Spleen (tissue), 11 donors: ENCODE results near the gene TBC1D21. TPM values are rescaled to one million over a fixed set of nuclear protein-coding genes. Genes with fewer than 3 reads are reported as not detected.

Experiments
- DNase-seq: peaks from one replicate; pipeline ENCODE4 v3.0.0-alpha.2; 2020
- H3K27ac ChIP-seq, 8 donors: fragments of 200-600 bp; sonication (generic) in 7 of 8; 1 replicate in 4 of 8; 2 replicates in 4 of 8; pipeline versions ENCODE4 v1.5.0 to v1.8.0; 2016 to 2021; ENCODE audit warnings: inconsistent platforms in 4 of 8, mild to moderate bottlenecking in 4 of 8, moderate library complexity in 1 of 8
- H3K27me3 ChIP-seq, 7 donors: fragments of 200-600 bp; sonication (generic) in 6 of 7; replicated peaks in 1 of 7; 1 replicate in 4 of 7; 2 replicates in 3 of 7; pipeline versions ENCODE4 v1.5.0 to v1.8.0; 2016 to 2021; ENCODE audit warnings: inconsistent platforms in 3 of 7, mild to moderate bottlenecking in 1 of 7
- H3K36me3 ChIP-seq, 6 donors: fragments of 200-600 bp; sonication (generic) in 5 of 6; 1 replicate in 4 of 6; 2 replicates in 2 of 6; pipeline versions ENCODE4 v1.5.0 to v1.8.0; 2016 to 2021; ENCODE audit warnings: inconsistent platforms in 2 of 6
- H3K4me1 ChIP-seq, 6 donors: fragments of 200-600 bp; sonication (generic) in 5 of 6; 1 replicate in 3 of 6; 2 replicates in 3 of 6; pipeline versions ENCODE4 v1.5.0 to v1.8.0; 2016 to 2021; ENCODE audit warnings: inconsistent platforms in 3 of 6
- H3K4me3 ChIP-seq, 8 donors: fragments of 200-600 bp; sonication (generic) in 7 of 8; 1 replicate in 4 of 8; 2 replicates in 4 of 8; pipeline versions ENCODE4 v1.5.0 to v1.8.0; 2016 to 2021; ENCODE audit warnings: inconsistent platforms in 4 of 8, mild to moderate bottlenecking in 4 of 8, moderate library complexity in 2 of 8
- H3K9me3 ChIP-seq, 8 donors: fragments of 200-600 bp; sonication (generic) in 7 of 8; 1 replicate in 4 of 8; 2 replicates in 4 of 8; pipeline versions ENCODE4 v1.5.0 to v1.8.0; 2016 to 2021; ENCODE audit warnings: inconsistent platforms in 4 of 8
- CTCF ChIP-seq, 11 experiments: fragments of 200-600 bp in 7 of 11; fragments of 450-650 bp in 4 of 11; sonication (generic) in 4 of 11; IDR thresholded peaks in 8 of 11; conservative IDR thresholded peaks in 3 of 11; 1 replicate in 7 of 11; 2 replicates in 4 of 11; pipeline versions ENCODE4 v1.4.0 to v1.8.0; 2016 to 2021; ENCODE audit warnings: antibody characterized with exemption in 11 of 11, inconsistent platforms in 4 of 11, mild to moderate bottlenecking in 1 of 11
- POLR2A ChIP-seq, 3 donors: fragments of 450-650 bp; IDR thresholded peaks; one replicate each; pipeline ENCODE4 v1.5.1; 2017; ENCODE audit warnings: antibody characterized with exemption in 3 of 3, mild to moderate bottlenecking in 1 of 3
- POLR2AphosphoS5 ChIP-seq, 3 donors: sonication (generic); formaldehyde crosslinking; IDR thresholded peaks; one replicate each; pipeline ENCODE4 v1.5.1; 2017; ENCODE audit warnings: antibody characterized with exemption in 3 of 3
- WGBS, 5 donors: extraction: QIAGEN DNeasy Blood & Tissue Kit in 3 of 5; methylation state at CpG; one replicate each; pipeline versions ENCODE4 v1.1.5 to v1.1.7; 2013 to 2018; 5-methylcytosine and 5-hydroxymethylcytosine counted together
- intact Hi-C: fragments of 100-400 bp; cut with DNase I; formaldehyde crosslinking; loops from one replicate; pipeline ENCODE4 v1.15.0; 2023; ENCODE audit warnings: low total_unique reads
- polyA plus RNA-seq, 3 donors: library from polyadenylated mRNA; stranded (reverse); fragments of 200-250 nt; gene quantifications; one replicate each; pipeline ENCODE4 v1.2.1, GENCODE V29; 2013
- total RNA-seq, 7 donors: library from RNA; depleted of rRNA in 3 of 7; stranded (reverse); fragments of >200 nt in 3 of 7; fragmentation: NEBNext Ultra II Directional in 4 of 7; extraction: Animal tissue kit (Norgen Biotek cat#: 25700) in 4 of 7; gene quantifications; one replicate each; pipeline versions ENCODE4 v1.1.0 to v1.2.1, GENCODE V29; 2016 to 2021
- donor health status: healthy with polysubstance abuse.
- donor health status: DM: no; HTN: no; CAD: no; lungs with moderate emphysema.
- donor health status: DM: no; HTN: no; CAD: no.
- donor health status: Bipolar disorder and iron deficiency.
- donor health status: healthy.
- donor health status: DM: no; HTN: no; CAD: no.
- donor health status: DM: yes; HTN: yes; CAD: no.

TBC1D21 gene
- total and polyA plus RNA-seq, 10 donors = not detected

DNA sequence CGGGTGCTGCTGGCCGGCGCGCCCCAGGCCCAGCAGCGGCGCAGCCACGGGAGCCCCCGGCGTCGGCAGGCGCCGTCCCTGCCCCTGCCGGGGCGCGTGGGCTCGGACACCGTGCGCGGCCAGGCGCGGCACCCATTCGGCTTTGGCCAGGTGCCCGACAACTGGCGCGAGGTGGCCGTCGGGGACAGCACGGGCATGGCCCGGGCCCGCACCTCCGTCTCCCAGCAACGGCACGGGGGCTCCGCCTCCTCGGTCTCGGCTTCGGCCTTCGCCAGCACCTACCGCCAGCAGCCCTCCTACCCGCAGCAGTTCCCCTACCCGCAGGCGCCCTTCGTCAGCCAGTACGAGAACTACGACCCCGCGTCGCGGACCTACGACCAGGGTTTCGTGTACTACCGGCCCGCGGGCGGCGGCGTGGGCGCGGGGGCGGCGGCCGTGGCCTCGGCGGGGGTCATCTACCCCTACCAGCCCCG lies 53.7 kb downstream of the TBC1D21 start:
- no peak for TF ChIP-seq CTCF (IDR thresholded peaks at IDR 0.05 in 8 of 11, conservative IDR thresholded peaks at IDR 0.05 in 3 of 11)
- TF ChIP-seq POLR2A (IDR thresholded peaks at IDR 0.05) = no peak
- peak in 1 of 3 donors; percentile 51 for TF ChIP-seq POLR2AphosphoS5 (IDR thresholded peaks at IDR 0.05)
- intact Hi-C loops = no loop called here
- peak overlapping the region; percentile 41 to 85 (median 55) for H3K4me3 ChIP-seq
- H3K27ac ChIP-seq = peak overlapping the region; percentile 35 to 88 (median 76)
- WGBS, 5 donors = 0 to 3% (median 2%) methylated on average over 2 to 65 of the region's 65 CpGs; no CpG with 5 or more reads in 1 of the 5 donors
- H3K9me3 ChIP-seq = no peaks in the 10 kb centered on the region
- peak; percentile 91 for DNase-seq
- peaks cover 16 to 93% (median 56%) of the 10 kb centered on the region in 6 donors for H3K4me1 ChIP-seq
- H3K36me3 ChIP-seq = no peaks in the 10 kb centered on the region
- H3K27me3 ChIP-seq = peaks cover 0 to 65% (median 17%) of the 10 kb centered on the region in 7 donors

DNA sequence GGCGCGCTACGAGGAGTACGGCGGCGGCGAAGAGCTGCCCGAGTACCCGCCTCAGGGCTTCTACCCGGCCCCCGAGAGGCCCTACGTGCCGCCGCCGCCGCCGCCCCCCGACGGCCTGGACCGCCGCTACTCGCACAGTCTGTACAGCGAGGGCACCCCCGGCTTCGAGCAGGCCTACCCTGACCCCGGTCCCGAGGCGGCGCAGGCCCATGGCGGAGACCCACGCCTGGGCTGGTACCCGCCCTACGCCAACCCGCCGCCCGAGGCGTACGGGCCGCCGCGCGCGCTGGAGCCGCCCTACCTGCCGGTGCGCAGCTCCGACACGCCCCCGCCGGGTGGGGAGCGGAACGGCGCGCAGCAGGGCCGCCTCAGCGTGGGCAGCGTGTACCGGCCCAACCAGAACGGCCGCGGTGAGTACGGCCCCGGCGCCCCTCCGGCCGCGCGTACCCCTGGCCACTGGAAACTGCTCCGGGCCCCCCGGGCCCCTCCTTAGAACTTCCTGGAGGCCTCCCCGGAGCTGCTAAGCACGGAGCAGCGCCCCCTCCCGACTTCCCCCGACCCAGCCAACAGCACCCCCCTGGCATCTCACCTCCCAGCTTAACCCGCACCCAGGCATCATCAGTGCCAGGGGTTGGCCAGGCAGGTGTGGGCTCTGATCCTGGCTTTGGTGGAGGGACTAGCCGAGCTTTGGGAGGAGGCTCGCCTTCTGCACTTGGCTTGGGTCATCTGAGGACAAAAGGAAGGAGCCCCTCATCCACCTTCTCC lies 54.3 kb downstream of the TBC1D21 start:
- Histone ChIP-seq H3K27ac (peak overlapping the region; percentile 35 to 88 (median 76)), H3K9me3 (no peaks in the 10 kb centered on the region), H3K4me3 (peak overlapping the region; percentile 41 to 85 (median 55)), H3K27me3 (peaks cover 0 to 68% (median 17%) of the 10 kb centered on the region in 7 donors), H3K36me3 (no peaks in the 10 kb centered on the region), H3K4me1 (peaks cover 12 to 86% (median 51%) of the 10 kb centered on the region in 6 donors)
- WGBS, 5 donors = 1 to 3% (median 1%) methylated on average over 15 to 78 of the region's 78 CpGs
- DNase-seq = peak; percentile 95
- TF ChIP-seq POLR2A (IDR thresholded peaks at IDR 0.05) (no peak), POLR2AphosphoS5 (IDR thresholded peaks at IDR 0.05) (peak in 2 of 3 donors; percentile 35 to 48), CTCF (IDR thresholded peaks at IDR 0.05 in 8 of 11, conservative IDR thresholded peaks at IDR 0.05 in 3 of 11) (peak in 9 of 11 experiments; percentile 14 to 73 (median 55))
- intact Hi-C loops = no loop called here

- 76 to 91% (median 84%) methylated on average over 3 of the region's 3 CpGs for WGBS, 5 donors
- Histone ChIP-seq H3K4me1 (peaks cover 12 to 81% (median 48%) of the 10 kb centered on the region in 6 donors), H3K27me3 (peaks cover 0 to 73% (median 17%) of the 10 kb centered on the region in 7 donors), H3K27ac (peak overlapping the region in 5 of 8 donors; percentile 75 to 88 (median 77)), H3K36me3 (no peaks in the 10 kb centered on the region), H3K4me3 (peak overlapping the region in 6 of 8 donors; percentile 54 to 85 (median 56)), H3K9me3 (no peaks in the 10 kb centered on the region)
- intact Hi-C loops = no loop called here
- DNase-seq = peak; percentile 51
- no peak for TF ChIP-seq POLR2AphosphoS5 (IDR thresholded peaks at IDR 0.05)
- TF ChIP-seq CTCF (IDR thresholded peaks at IDR 0.05 in 8 of 11, conservative IDR thresholded peaks at IDR 0.05 in 3 of 11) = no peak
- no peak for TF ChIP-seq POLR2A (IDR thresholded peaks at IDR 0.05)
These were observed 54.8 kb downstream of the TBC1D21 start for GRCh38 chr15:73928241-73928579.

DNA sequence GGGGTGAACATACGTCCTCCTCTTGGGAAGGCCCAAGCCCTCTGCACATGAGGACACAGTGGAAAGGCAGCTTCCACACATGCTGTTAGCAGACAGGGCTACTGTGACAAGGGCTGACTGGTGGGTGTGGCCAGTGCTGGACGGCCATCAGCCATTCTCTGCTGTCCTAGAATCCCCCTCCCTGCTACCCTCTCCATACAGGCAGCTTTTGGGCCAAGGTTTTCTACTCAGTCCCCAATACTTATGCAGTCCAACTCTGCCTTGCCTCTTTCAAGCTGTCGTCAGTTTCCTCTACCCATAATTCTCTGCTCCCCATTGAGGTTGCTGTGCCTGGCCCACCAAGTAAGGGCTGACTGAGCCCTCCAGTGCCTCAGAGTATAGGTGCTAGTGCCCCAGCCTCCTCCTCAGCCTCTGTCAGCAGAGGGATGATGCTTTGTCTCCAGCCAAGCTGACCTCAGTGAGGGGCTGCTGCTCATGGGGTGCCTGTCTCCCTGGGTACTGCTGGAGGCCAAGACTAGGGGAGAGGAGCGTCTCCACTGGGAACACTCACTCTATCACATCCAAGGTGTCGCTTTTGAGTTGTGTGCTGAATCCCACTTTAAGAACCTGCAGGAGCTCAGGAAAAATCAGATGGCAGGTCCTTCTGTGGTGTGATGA lies 55.7 kb downstream of the TBC1D21 start:
- Histone ChIP-seq H3K36me3 (no peaks in the 10 kb centered on the region), H3K27ac (peak overlapping the region in 1 of 8 donors; percentile 14)
- peak; percentile 55 for DNase-seq

More for the DNA sequence above, 55.7 kb downstream of the TBC1D21 start:
- intact Hi-C loops = no loop called here
- Histone ChIP-seq H3K4me1 (peaks cover 12 to 72% (median 40%) of the 10 kb centered on the region in 6 donors), H3K4me3 (no peak overlapping the region), H3K9me3 (no peaks in the 10 kb centered on the region), H3K27me3 (peaks cover 0 to 73% (median 17%) of the 10 kb centered on the region in 7 donors)
- TF ChIP-seq POLR2A (IDR thresholded peaks at IDR 0.05) (no peak), POLR2AphosphoS5 (IDR thresholded peaks at IDR 0.05) (no peak), CTCF (IDR thresholded peaks at IDR 0.05 in 8 of 11, conservative IDR thresholded peaks at IDR 0.05 in 3 of 11) (no peak)
- WGBS, 5 donors = 68 to 78% (median 75%) methylated on average over 5 of the region's 5 CpGs
